NCI-H510A (cell line): ENCODE results near the gene GLI3.

ENCODE experiments used
- DNase-seq: peaks from one replicate; lab custom pipeline; 2025; lab: John Stamatoyannopoulos, UW

Gene GLI3

DNA sequence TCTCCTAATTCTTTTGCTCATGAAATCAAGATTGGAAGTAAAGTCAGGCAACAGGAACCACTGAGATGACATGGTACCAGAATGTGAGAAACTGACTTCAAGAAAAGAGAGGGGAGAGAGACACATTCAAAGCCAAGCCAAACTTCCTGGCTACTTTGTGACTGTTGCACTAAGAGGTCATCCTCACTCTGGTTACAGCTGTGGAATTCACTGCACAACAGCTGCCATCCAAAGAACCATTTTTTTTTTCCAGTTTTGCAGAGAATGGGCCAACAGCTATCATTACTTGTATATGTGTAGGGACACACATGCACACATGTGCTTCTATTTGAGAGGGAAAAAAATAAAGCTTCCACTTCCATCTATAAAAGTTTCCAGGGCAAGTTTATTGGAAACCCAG lies 203.5 kb downstream of the GLI3 start:
- DNase-seq = no peak

DNA sequence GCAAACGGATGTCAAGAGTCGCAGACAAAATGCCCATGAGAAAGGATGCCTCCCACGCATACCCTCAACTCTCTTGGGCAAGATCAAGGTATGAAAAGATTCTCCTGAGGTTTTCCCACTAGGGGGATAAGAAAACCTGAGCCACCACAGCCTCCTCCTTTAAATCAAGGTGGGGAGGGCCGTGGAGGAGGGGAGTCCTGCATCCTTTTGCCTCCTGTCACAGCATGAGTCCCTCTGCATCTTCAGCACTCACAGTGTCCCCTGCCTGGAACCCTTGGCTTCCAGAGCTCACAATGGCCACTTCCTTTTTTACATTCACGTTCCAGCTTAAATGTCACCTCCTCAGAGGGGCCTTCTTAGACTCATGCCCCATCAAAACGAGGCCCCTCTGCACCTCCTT lies 207.6 kb downstream of the GLI3 start:
- no peak for DNase-seq

DNA sequence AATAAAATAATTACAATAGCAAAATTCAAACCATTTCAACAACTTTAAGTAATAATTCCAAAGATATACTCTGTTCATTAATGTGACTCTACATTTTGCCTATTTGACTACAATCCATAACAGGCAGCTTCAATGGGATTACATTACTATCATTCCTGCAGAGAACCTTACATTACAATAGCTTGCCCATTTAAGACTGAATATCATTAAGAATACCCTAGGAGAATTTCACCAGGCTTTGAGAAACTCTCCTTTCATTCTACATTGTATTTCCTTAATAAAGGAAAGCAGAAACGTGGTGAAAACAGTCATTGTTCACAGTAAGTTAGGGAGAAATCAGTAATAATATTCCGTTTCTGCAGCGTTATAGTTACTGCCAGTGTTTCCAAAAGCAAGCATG lies 209.5 kb downstream of the GLI3 start:
- no peak for DNase-seq

DNA sequence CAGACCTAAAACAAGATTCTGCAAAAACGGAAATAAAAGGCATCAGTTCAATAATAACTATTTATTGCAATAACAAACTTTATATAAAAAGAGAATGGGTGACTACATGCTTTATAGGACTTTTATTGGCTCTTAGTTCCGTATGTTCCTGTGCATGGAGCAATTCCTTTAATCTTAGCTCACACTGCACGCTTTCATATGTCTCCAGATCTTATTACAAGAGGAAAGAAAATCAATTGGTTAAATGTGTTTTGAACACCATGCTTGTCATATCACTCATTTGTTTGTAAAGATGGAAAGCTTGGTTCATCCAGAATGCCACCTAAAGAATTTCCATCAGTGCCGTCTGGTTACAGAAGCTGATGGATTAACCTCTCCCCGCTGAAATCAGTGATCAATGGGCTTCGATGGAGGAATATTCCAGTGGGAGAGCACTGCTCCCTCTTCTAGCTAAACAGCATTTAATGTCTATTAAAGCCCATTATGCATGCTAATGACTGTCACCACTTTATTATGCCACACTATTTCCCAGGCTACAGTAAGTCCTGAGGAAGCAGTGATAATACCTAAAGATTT lies 210.3 kb downstream of the GLI3 start:
- DNase-seq = no peak

- DNase-seq = no peak
Measured at GRCh38 chr7:42025635-42026375, 211.2 kb downstream of the GLI3 start.

DNA sequence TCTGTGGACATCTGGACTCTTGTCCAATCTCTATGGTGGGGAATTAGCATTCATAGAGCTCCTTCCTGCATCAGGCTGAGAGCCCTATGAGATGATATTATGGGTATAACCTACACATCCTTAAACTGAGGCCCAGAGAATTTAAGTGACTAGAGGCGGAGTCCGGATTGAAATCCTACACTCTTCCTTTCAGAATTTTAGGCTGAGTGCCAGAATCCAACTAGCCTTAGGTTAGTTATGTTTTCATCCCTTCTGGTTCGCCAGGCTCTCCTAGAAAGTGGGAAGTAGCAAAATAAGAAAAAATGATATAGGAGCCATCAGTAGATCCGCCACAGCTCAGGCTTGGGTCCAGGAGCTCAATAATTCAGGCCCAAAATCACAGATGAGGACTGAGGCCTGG lies 212.5 kb downstream of the GLI3 start:
- DNase-seq = no peak

GRCh38 chr7:42023262-42023661 lies 213.7 kb downstream of the GLI3 start:
- no peak for DNase-seq

GRCh38 chr7:42022791-42023190 lies 214.2 kb downstream of the GLI3 start:
- no peak for DNase-seq

- DNase-seq = no peak
Measured at GRCh38 chr7:42022056-42022455, 215.0 kb downstream of the GLI3 start.

DNA sequence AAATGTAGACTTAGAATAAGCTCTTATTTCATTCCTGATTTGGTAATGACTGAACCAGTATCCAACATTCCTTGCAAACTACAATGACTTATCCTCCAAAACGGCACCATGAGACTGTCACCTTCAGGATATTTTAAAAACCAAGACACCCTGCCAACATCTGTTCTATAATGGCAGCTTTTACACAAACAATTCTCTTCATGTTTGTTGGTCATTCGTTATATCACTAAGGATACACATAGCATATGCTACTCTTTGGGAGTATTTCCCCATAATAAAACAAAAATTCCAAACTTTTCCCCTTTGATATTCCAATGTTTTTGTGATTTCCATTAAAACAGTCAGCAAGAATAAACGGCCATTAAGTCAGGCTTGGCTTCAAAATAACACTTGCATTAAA lies 215.4 kb downstream of the GLI3 start:
- DNase-seq = no peak

DNA sequence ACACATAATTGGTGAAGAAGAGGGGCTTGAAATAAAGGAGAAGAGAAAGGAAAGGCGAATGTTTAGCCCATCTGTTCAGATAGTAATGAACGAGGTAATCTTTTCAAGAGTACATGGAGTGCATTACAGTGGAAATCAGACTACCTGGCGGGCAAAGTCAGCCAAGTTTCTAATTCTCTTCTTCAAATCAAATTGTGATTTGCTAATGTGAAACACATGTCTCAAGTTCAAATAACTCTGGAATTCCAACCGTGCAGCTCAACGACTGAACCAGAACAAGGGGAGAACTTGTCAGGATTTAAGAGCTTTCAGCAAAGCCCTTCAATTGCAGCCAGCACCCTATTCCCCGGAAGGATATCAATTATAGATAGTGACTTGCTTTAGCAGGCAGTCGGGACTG lies 216.9 kb downstream of the GLI3 start:
- DNase-seq = no peak

GRCh38 chr7:42017349-42017986 lies 219.5 kb downstream of the GLI3 start:
- DNase-seq = no peak

GRCh38 chr7:42016517-42016916 lies 220.5 kb downstream of the GLI3 start:
- DNase-seq = no peak

- DNase-seq = no peak
Measured at GRCh38 chr7:42014625-42015618, 222.1 kb downstream of the GLI3 start.

- DNase-seq = no peak
Measured at GRCh38 chr7:42012786-42013360, 224.1 kb downstream of the GLI3 start.

DNA sequence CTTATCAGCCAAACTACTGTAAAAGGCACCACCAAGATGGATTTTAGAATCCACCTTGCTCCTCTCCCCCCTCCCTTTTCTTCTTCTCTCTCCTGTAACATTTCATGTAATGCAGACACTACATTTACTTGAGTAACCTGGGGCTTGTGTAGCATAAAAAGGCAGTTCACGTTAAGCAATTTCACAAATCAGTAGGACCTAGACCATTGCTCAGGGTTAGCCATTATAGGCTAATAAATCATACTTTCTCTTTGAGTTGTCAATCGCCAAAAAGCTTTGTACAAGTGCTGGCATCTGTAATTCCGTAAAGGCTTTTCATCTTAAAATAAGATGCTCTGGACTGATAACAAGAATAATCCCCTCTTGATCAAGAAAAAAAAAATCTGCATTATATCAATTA lies 224.7 kb downstream of the GLI3 start:
- DNase-seq = no peak

GRCh38 chr7:42011846-42012245 lies 225.2 kb downstream of the GLI3 start:
- no peak for DNase-seq

GRCh38 chr7:42010751-42011150 lies 226.3 kb downstream of the GLI3 start:
- no peak for DNase-seq

- no peak for DNase-seq
Measured at GRCh38 chr7:42006801-42007513, 230.1 kb downstream of the GLI3 start.

DNA sequence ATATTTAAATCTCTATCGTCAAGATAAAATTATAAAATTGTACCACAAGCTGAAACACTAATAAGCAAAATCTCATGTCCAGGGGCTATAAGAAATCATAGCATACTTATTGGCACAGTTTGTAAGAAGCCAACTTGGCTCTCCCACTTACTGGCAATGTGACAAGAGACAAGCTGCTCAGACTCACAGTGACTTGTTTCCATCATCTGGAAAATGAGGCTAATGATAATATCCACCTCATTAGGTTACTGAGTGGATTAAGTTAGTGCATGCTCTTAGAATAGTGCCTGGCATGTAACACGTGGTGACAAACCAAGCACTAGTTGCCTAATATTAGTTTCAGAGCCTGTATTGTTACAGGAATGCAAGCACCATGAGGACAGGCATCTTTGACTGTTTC lies 234.4 kb downstream of the GLI3 start:
- DNase-seq = no peak

DNA sequence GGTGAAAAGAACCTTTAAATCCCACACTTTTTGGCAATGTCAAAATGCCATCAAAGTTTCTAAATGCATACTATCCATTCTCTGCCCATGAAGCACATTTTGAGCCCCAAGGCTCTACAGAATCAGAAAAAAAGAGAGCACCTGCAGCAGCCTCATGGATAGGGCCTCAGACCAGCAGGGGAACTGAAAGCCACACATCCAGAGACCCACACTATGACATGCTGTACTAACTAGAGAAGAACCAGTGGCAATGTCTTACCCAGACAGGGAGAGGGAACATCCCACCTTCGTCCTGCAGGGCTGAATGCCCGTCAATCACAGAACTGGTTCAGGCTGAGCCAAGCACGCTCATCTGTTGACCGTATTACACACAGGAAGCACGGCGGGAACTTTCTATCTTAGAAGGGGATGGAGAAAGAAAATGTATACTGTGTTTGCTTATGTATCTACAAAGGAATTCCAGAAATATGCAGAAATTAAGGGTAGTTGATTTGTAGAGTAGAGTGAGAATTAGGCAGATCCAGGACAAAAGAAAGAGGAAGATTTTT lies 237.2 kb downstream of the GLI3 start:
- no peak for DNase-seq
